HFFc6 (cell line): ENCODE data around the gene CNIH1. TPM values are rescaled to one million over a fixed set of nuclear protein-coding genes. Genes with fewer than 3 reads are reported as not detected.
A peak's percentile ranks its signal among the peaks of the same experiment; 100 is the strongest.

Experiments
- DNase-seq: peaks from one replicate; pipeline ENCODE4 v3.0.0-alpha.2; 2018
- H3K27ac Mint-ChIP-seq: 2 replicates; pipeline ENCODE4 v1.8.0; 2020; ENCODE audit warnings: mild to moderate bottlenecking, mixed read lengths
- H3K27me3 Mint-ChIP-seq: 2 replicates; pipeline ENCODE4 v1.8.0; 2021; ENCODE audit warnings: mild to moderate bottlenecking, moderate library complexity, mixed read lengths; ENCODE audit not compliant: insufficient read depth
- H3K36me3 Mint-ChIP-seq: 2 replicates; pipeline ENCODE4 v1.8.0; 2021; ENCODE audit warnings: low read depth, mixed read lengths
- H3K4me1 Mint-ChIP-seq: 2 replicates; pipeline ENCODE4 v1.8.0; 2020; ENCODE audit warnings: low read depth, mixed read lengths
- H3K4me3 Mint-ChIP-seq: 2 replicates; pipeline ENCODE4 v1.8.0; 2020; ENCODE audit warnings: mild to moderate bottlenecking, moderate library complexity, mixed read lengths
- H3K9me3 Mint-ChIP-seq: 2 replicates; pipeline ENCODE4 v1.8.0; 2020; ENCODE audit warnings: mild to moderate bottlenecking, mixed read lengths
- CTCF ChIP-seq: fragments of 200-600 bp; sonication (generic); IDR thresholded peaks from 2 replicates; pipeline ENCODE4 v1.5.0; 2021; ENCODE audit warnings: antibody characterized with exemption, mild to moderate bottlenecking
- total RNA-seq, 6 experiments: library from RNA; stranded (reverse); fragmentation: NEBNext Ultra II Directional; extraction: Animal tissue kit (Norgen Biotek cat#: 25700); gene quantifications; 2 replicates in 1 of 6; 3 replicates in 5 of 6; pipeline ENCODE4 v1.2.3, GENCODE V29; 2021

Gene CNIH1
- total RNA-seq, 6 experiments from 2014 or later: 158 to 212 (median 194) TPM

GRCh38 chr14:54425537-54426274 lies 15.5 kb downstream of the CNIH1 start:
- no peak for DNase-seq
- Mint-ChIP-seq H3K4me1 (peaks cover 12% of the 10 kb centered on the region), H3K27ac (peak overlapping the region; percentile 29; the same call in 1 of the 2 replicates), H3K36me3 (peaks cover 18% of the 10 kb centered on the region), H3K4me3 (no peak overlapping the region), H3K9me3 (no peaks in the 10 kb centered on the region), H3K27me3 (no peaks in the 10 kb centered on the region)
- no peak for TF ChIP-seq CTCF

- no peaks in the 10 kb centered on the region for H3K27me3 Mint-ChIP-seq
- DNase-seq: no peak
- H3K4me3 Mint-ChIP-seq: no peak overlapping the region
- TF ChIP-seq CTCF: no peak
- H3K4me1 Mint-ChIP-seq: peaks cover 18% of the 10 kb centered on the region
- H3K36me3 Mint-ChIP-seq: peaks cover 18% of the 10 kb centered on the region
- no peaks in the 10 kb centered on the region for H3K9me3 Mint-ChIP-seq
- H3K27ac Mint-ChIP-seq: peak overlapping the region; percentile 29
Measured at GRCh38 chr14:54425068-54425467, 16.1 kb downstream of the CNIH1 start.

GRCh38 chr14:54424479-54424901 lies 16.7 kb downstream of the CNIH1 start:
- Mint-ChIP-seq H3K4me3 (no peak overlapping the region), H3K4me1 (peaks cover 18% of the 10 kb centered on the region), H3K27me3 (no peaks in the 10 kb centered on the region), H3K9me3 (no peaks in the 10 kb centered on the region), H3K36me3 (peaks cover 18% of the 10 kb centered on the region), H3K27ac (no peak overlapping the region)
- no peak for DNase-seq
- no peak for TF ChIP-seq CTCF

GRCh38 chr14:54423991-54424390 lies 17.2 kb downstream of the CNIH1 start:
- H3K9me3 Mint-ChIP-seq: no peaks in the 10 kb centered on the region
- H3K4me1 Mint-ChIP-seq: peaks cover 18% of the 10 kb centered on the region

GRCh38 chr14:54420478-54421142 lies 20.6 kb downstream of the CNIH1 start:
- Mint-ChIP-seq H3K4me1 (peaks cover 18% of the 10 kb centered on the region), H3K36me3 (peaks cover 12% of the 10 kb centered on the region), H3K4me3 (no peak overlapping the region), H3K27ac (peak overlapping the region; percentile 40), H3K9me3 (no peaks in the 10 kb centered on the region), H3K27me3 (no peaks in the 10 kb centered on the region)
- TF ChIP-seq CTCF: peak; percentile 80
- DNase-seq: peak; percentile 54

More at GRCh38 chr14:54423991-54424390, 17.2 kb downstream of the CNIH1 start:
- no peaks in the 10 kb centered on the region for H3K27me3 Mint-ChIP-seq
- TF ChIP-seq CTCF: no peak
- H3K4me3 Mint-ChIP-seq: no peak overlapping the region
- no peak overlapping the region for H3K27ac Mint-ChIP-seq
- H3K36me3 Mint-ChIP-seq: peaks cover 18% of the 10 kb centered on the region
- DNase-seq: no peak
